ENCODE data around the gene USP48. TPM values are rescaled to one million over a fixed set of nuclear protein-coding genes. Genes with fewer than 3 reads are reported as not detected.

USP48 gene
- total and polyA plus RNA-seq, 2 of the 8 experiments (the other 6 are each of a cell fraction or from before 2014, with no cell fraction given), result 12.8 to 83.5 TPM

DNA sequence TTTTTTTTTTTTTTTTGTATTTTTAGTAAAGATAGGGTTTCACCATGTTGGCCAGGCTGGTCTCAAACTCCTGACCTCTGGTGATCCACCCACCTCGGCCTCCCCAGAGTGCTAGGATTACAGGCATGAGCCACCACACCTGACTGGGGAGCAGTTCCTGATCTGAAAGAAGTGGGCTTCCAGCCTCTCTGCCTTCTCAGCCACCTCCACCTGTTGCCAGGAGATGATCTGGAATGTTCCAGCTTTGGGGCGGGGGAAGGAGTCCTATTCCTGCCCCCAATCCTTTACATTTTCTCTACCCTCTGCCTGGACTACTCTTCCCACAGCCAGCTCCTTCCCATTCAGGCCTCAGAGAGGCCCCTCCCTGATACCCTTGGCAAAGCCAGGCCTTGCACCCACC lies 141.9 kb downstream of the USP48 start:
- Histone ChIP-seq H2BK120ac (replicated peaks; ENCODE audit: low read depth, low read length) (no peak overlapping the region), H2BK5ac (ENCODE audit: low read depth, low read length) (no peak overlapping the region), H3K79me2 (ENCODE audit: control insufficient read depth in 1 of 2, insufficient read depth in 2 of 2, low read length in 2 of 2) (no peaks in the 10 kb centered on the region), H3K4ac (replicated peaks; ENCODE audit: insufficient read length, low read depth, low read length) (no peak overlapping the region), H2AK5ac (ENCODE audit: low read depth, low read length) (no peak overlapping the region), H3K27me3 (replicated peaks in 1 of 4; ENCODE audit: control insufficient read depth in 3 of 4, extremely low read depth in 1 of 4, insufficient read depth in 3 of 4, low read length in 3 of 4) (no peaks in the 10 kb centered on the region), H4K20me1 (replicated peaks in 1 of 2; ENCODE audit: control insufficient read depth in 1 of 2, insufficient read depth in 2 of 2, low read length in 2 of 2) (no peaks in the 10 kb centered on the region), H2BK15ac (ENCODE audit: low read length) (no peak overlapping the region), H3K9me3 (ENCODE audit: insufficient read depth in 2 of 2, low read depth in 1 of 2, low read length in 1 of 2) (no peaks in the 10 kb centered on the region), H2BK20ac (ENCODE audit: low read length) (no peak overlapping the region), H3K4me2 (ENCODE audit: insufficient read depth in 1 of 2, low read depth in 2 of 2, low read length in 2 of 2) (no peak overlapping the region), H3K18ac (ENCODE audit: extremely low read depth, low read length) (no peak overlapping the region), H3K23ac (ENCODE audit: insufficient read length) (no peak overlapping the region), H3K23me2 (ENCODE audit: low read depth, low read length) (no peaks in the 10 kb centered on the region; the same call in 1 of the 2 replicates), H3K4me3 (ENCODE audit: extremely low read depth in 1 of 4, insufficient read depth in 2 of 4, low read depth in 3 of 4, low read length in 4 of 4) (no peak overlapping the region), H3K27ac (ENCODE audit: low read depth, low read length) (no peak overlapping the region), H3K4me1 (replicated peaks in 1 of 4; ENCODE audit: control insufficient read depth in 3 of 4, insufficient read depth in 4 of 4, low read length in 3 of 4) (peaks cover 0 to 5% (median 0%) of the 10 kb centered on the region in 4 experiments; a peak in 2 of 7 replicates), H3K36me3 (ENCODE audit: control insufficient read depth in 2 of 4, insufficient read depth in 4 of 4, low read length in 3 of 4) (no peaks in the 10 kb centered on the region; a peak in 1 of 8 replicates), H4K5ac (ENCODE audit: insufficient read length, low read depth, low read length) (no peak overlapping the region), H2BK12ac (ENCODE audit: low read depth, low read length) (no peak overlapping the region), H4K91ac (replicated peaks; ENCODE audit: insufficient read length, low read length) (no peak overlapping the region), H3K9ac (replicated peaks in 1 of 4; ENCODE audit: extremely low read depth in 1 of 4, low read depth in 3 of 4, low read length in 3 of 4) (no peak overlapping the region), H3K79me1 (ENCODE audit: low read depth, low read length) (no peaks in the 10 kb centered on the region), H2AFZ (ENCODE audit: low read length) (no peak overlapping the region), H3K56ac (replicated peaks; ENCODE audit: insufficient read length, low read depth, low read length) (no peak overlapping the region), H3K14ac (ENCODE audit: insufficient read length) (no peak overlapping the region), H4K8ac (ENCODE audit: extremely low read depth, insufficient read depth, low read length) (0 out of 2 replicates have a peak overlapping the region, but pooled peaks have one; percentile 22)
- WGBS, 2 experiments (ENCODE audit: extremely low coverage in 1 of 2, insufficient coverage in 1 of 2, insufficient read length in 1 of 2, insufficient replicate concordance in 2 of 2, low coverage in 1 of 2, low lambda C conversion rate in 2 of 2, missing lambda C conversion rate in 1 of 2), result 83% methylated on average over 2 of the region's 2 CpGs; no CpG with 5 or more reads in 1 of the 2 experiments
- ChIA-PET CTCF (ENCODE audit: partially characterized antibody) (interaction anchor here (0.8 to 1.8 kb wide), 5 partner anchors 17 to 45 kb away, joined by 3 to 5 read pairs (median 3); no protein-coding TSS in a partner anchor), POLR2A (ENCODE audit: partially characterized antibody) (no interaction called here)
- no peak for DNase-seq (ENCODE audit: low read depth in 1 of 2, low spot score in 2 of 2)
- no peak for FAIRE-seq
- TF ChIP-seq SP2 (IDR thresholded peaks at IDR 0.05; ENCODE audit: low read length), result no peak
- no peak for TF ChIP-seq EGR1 (IDR thresholded peaks at IDR 0.05; ENCODE audit: borderline replicate concordance, low read depth, low read length)
- TF ChIP-seq HDAC6 (IDR thresholded peaks at IDR 0.05; ENCODE audit: low read depth, low read length), result no peak
- no peak for TF ChIP-seq SIX5 (IDR thresholded peaks at IDR 0.05; ENCODE audit: low read depth, low read length)
- no peak for TF ChIP-seq RAD21 (IDR thresholded peaks at IDR 0.05 in 1 of 2, conservative IDR thresholded peaks at IDR 0.05 in 1 of 2; ENCODE audit: low read depth in 2 of 2, low read length in 2 of 2)
- no peak for TF ChIP-seq RXRA (IDR thresholded peaks at IDR 0.05; ENCODE audit: insufficient read depth, low read depth, low read length)
- no peak for TF ChIP-seq GABPA (IDR thresholded peaks at IDR 0.05; ENCODE audit: borderline replicate concordance, insufficient read depth, low read length)
- TF ChIP-seq CHD2 (IDR thresholded peaks at IDR 0.05; ENCODE audit: low read length), result no peak
- TF ChIP-seq YY1 (IDR thresholded peaks at IDR 0.05; ENCODE audit: low read depth, low read length), result no peak
- TF ChIP-seq TAF7 (optimal IDR thresholded peaks at IDR 0.05; ENCODE audit: borderline replicate concordance, low read depth, low read length), result no peak
- no peak for TF ChIP-seq SIN3A (conservative IDR thresholded peaks at IDR 0.05 in 1 of 2, IDR thresholded peaks at IDR 0.05 in 1 of 2; ENCODE audit: low read depth in 1 of 2, low read length in 2 of 2)
- TF ChIP-seq SUZ12 (IDR thresholded peaks at IDR 0.05; ENCODE audit: low read length), result no peak
- TF ChIP-seq E2F6 (IDR thresholded peaks at IDR 0.05), result no peak
- no peak for TF ChIP-seq SIRT6 (IDR thresholded peaks at IDR 0.05; ENCODE audit: low read length)
